22Rv1 (cell line): ENCODE measurements around the gene POLR2C.

Experiments used
- CTCF ChIP-seq: fragments of 450-650 bp; IDR thresholded peaks from 2 replicates; pipeline ENCODE4 v1.5.1; 2017; ENCODE audit warnings: mild to moderate bottlenecking
- ZFX ChIP-seq: fragments of 450-650 bp; IDR thresholded peaks from 2 replicates; pipeline ENCODE4 v1.6.1; 2017; ENCODE audit warnings: antibody characterized with exemption, borderline replicate concordance

DNA sequence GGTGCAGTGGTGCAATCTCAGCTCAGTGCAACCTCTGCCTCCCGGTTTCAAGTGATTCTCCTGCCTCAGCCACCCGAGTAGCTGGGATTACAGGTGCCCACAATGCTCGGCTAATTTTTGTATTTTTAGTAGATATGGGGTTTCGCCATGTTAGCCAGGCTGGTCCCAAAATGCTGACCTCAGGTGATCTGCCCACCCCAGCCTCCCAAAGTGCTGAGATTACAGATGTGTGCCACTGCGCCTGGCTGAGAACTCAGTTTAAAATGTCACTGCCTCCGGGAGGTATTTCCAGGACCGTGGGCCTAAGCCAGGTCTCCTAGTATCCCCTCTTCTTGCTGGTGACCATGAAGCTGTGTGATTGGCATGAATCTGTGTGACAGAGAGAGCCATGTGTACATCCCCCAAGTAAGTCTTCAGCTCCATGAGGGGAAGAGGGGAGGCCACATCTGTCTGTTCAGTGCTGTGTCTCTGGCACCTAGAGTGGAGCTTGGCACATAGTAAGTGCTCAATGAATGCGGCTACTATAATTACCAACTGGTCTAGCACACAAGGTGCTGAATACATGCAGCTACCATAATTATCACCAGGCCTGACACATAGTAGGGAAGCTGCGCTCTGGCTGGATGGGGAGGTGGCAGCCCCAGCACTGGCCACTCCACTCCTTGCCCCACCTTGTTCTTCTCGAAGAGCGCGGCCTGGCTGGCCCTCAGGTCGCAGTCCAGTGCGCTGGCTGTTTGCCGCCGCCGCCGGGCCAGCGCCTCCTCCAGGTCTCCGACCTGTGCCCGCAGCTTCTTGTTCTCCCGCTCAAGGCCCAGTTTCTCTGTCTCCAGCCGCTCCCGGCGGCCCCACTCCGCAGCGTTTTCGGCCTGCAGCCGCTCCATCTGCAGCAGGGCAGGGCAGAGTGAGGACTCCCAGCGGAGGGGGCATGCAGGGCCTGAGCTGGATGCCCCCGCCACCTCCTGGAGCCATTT is 55.2 kb downstream of the POLR2C start:
- TF ChIP-seq CTCF (no peak), ZFX (no peak)
